Measurements from ENCODE around the gene THAP8.

The THAP8 gene

GRCh38 chr19:36025541-36025940, 28.5 kb downstream of the THAP8 start:
- Mint-ChIP-seq H3K27ac (no peak overlapping the region), H3K4me3 (no peak overlapping the region), H3K36me3 (peaks cover 47% of the 10 kb centered on the region), H3K4me1 (no peaks in the 10 kb centered on the region), H3K9me3 (no peaks in the 10 kb centered on the region)
- DNase-seq (ENCODE audit: low spot score in 2 of 2) (no peak), ATAC-seq (no peak)

- Mint-ChIP-seq H3K27ac (peak overlapping the region; percentile 63), H3K9me3 (no peaks in the 10 kb centered on the region), H3K4me1 (no peaks in the 10 kb centered on the region), H3K4me3 (no peak overlapping the region), H3K36me3 (peaks cover 31% of the 10 kb centered on the region)
- DNase-seq (ENCODE audit: low spot score in 2 of 2) (no peak), ATAC-seq (no peak)
These were observed 30.7 kb downstream of the THAP8 start for GRCh38 chr19:36023432-36023831.

- H3K4me1 Mint-ChIP-seq, result peaks cover 18% of the 10 kb centered on the region
- H3K4me3 Mint-ChIP-seq, result no peak overlapping the region
- DNase-seq (ENCODE audit: low spot score in 2 of 2) (no peak), ATAC-seq (no peak)
- no peaks in the 10 kb centered on the region for H3K9me3 Mint-ChIP-seq
- H3K36me3 Mint-ChIP-seq, result peaks cover 46% of the 10 kb centered on the region
- no peak overlapping the region for H3K27ac Mint-ChIP-seq
These were observed 34.9 kb downstream of the THAP8 start for GRCh38 chr19:36019061-36019670.

- Mint-ChIP-seq H3K4me1 (peaks cover 46% of the 10 kb centered on the region), H3K9me3 (no peaks in the 10 kb centered on the region), H3K27ac (peak within 1 kb of the TSS; percentile 99), H3K4me3 (peak within 1 kb of the TSS; percentile 99), H3K36me3 (peaks cover 30% of the 10 kb centered on the region)
- DNase-seq (ENCODE audit: low spot score in 2 of 2) (peak; percentile 95 to 99), ATAC-seq (peak; percentile 96)
These were observed 39.8 kb downstream of the THAP8 start, which contains the start of gene ALKBH6 for GRCh38 chr19:36014012-36014924. ALKBH6 (minus strand) TSS chr19:36014213; CDS start chr19:36013397, 816 bp downstream.

GRCh38 chr19:36013280-36014011, 40.6 kb downstream of the THAP8 start:
- ATAC-seq, result no peak
- Mint-ChIP-seq H3K36me3 (peaks cover 29% of the 10 kb centered on the region), H3K4me1 (peaks cover 53% of the 10 kb centered on the region), H3K9me3 (no peaks in the 10 kb centered on the region), H3K4me3 (peak overlapping the region; percentile 99), H3K27ac (peak overlapping the region; percentile 99)
- DNase-seq (ENCODE audit: low spot score in 2 of 2), result no peak

GRCh38 chr19:36010402-36010801, 43.7 kb downstream of the THAP8 start:
- Mint-ChIP-seq H3K4me3 (no peak overlapping the region), H3K9me3 (no peaks in the 10 kb centered on the region), H3K4me1 (peaks cover 51% of the 10 kb centered on the region), H3K27ac (no peak overlapping the region), H3K36me3 (peaks cover 21% of the 10 kb centered on the region)
- DNase-seq (ENCODE audit: low spot score in 2 of 2) (no peak), ATAC-seq (no peak)

- H3K9me3 Mint-ChIP-seq, result no peaks in the 10 kb centered on the region
- peak overlapping the region; percentile 47 for H3K4me3 Mint-ChIP-seq
- peaks cover 45% of the 10 kb centered on the region for H3K4me1 Mint-ChIP-seq
- ATAC-seq (no peak), DNase-seq (ENCODE audit: low spot score in 2 of 2) (no peak)
- no peak overlapping the region for H3K27ac Mint-ChIP-seq
- H3K36me3 Mint-ChIP-seq, result peaks cover 24% of the 10 kb centered on the region
These were observed 44.3 kb downstream of the THAP8 start for GRCh38 chr19:36009633-36010379.

GRCh38 chr19:36009220-36009619, 44.9 kb downstream of the THAP8 start:
- peak overlapping the region; percentile 47 for H3K4me3 Mint-ChIP-seq
- no peaks in the 10 kb centered on the region for H3K9me3 Mint-ChIP-seq
- DNase-seq (ENCODE audit: low spot score in 2 of 2) (peak; percentile 41 to 68), ATAC-seq (peak; percentile 36)
- H3K36me3 Mint-ChIP-seq, result peaks cover 18% of the 10 kb centered on the region
- H3K4me1 Mint-ChIP-seq, result peaks cover 42% of the 10 kb centered on the region
- no peak overlapping the region for H3K27ac Mint-ChIP-seq

- Mint-ChIP-seq H3K27ac (no peak within 1 kb of the TSS), H3K36me3 (peaks cover 13% of the 10 kb centered on the region), H3K4me3 (peak within 1 kb of the TSS; percentile 47), H3K4me1 (peaks cover 37% of the 10 kb centered on the region), H3K9me3 (no peaks in the 10 kb centered on the region)
- DNase-seq (ENCODE audit: low spot score in 2 of 2), result no peak
- ATAC-seq, result no peak
These were observed 45.6 kb downstream of the THAP8 start, which contains the start of gene SYNE4 for GRCh38 chr19:36008336-36008978. SYNE4 (minus strand) TSS chr19:36008813; CDS start chr19:36008681, 132 bp downstream.

GRCh38 chr19:36006955-36007354, 47.1 kb downstream of the THAP8 start:
- no peak for DNase-seq (ENCODE audit: low spot score in 2 of 2)
- Mint-ChIP-seq H3K4me3 (no peak overlapping the region), H3K9me3 (no peaks in the 10 kb centered on the region)

GRCh38 chr19:36003284-36003683, 50.8 kb downstream of the THAP8 start:
- Mint-ChIP-seq H3K4me1 (peaks cover 19% of the 10 kb centered on the region), H3K4me3 (no peak overlapping the region), H3K9me3 (no peaks in the 10 kb centered on the region), H3K36me3 (peaks cover 24% of the 10 kb centered on the region), H3K27ac (no peak overlapping the region)
- DNase-seq (ENCODE audit: low spot score in 2 of 2) (no peak), ATAC-seq (no peak)

More at GRCh38 chr19:36006955-36007354, 47.1 kb downstream of the THAP8 start:
- Mint-ChIP-seq H3K4me1 (peaks cover 28% of the 10 kb centered on the region), H3K36me3 (peaks cover 19% of the 10 kb centered on the region), H3K27ac (no peak overlapping the region)
- no peak for ATAC-seq

GRCh38 chr19:36001605-36002004, 52.5 kb downstream of the THAP8 start:
- Mint-ChIP-seq H3K9me3 (no peaks in the 10 kb centered on the region), H3K4me3 (no peak overlapping the region), H3K4me1 (peaks cover 31% of the 10 kb centered on the region), H3K27ac (no peak overlapping the region), H3K36me3 (peaks cover 38% of the 10 kb centered on the region)
- ATAC-seq (no peak), DNase-seq (ENCODE audit: low spot score in 2 of 2) (no peak)

- H3K4me3 Mint-ChIP-seq, result peak overlapping the region; percentile 87
- no peak for ATAC-seq
- DNase-seq (ENCODE audit: low spot score in 2 of 2), result no peak
- H3K27ac Mint-ChIP-seq, result peak overlapping the region; percentile 85
- H3K4me1 Mint-ChIP-seq, result peaks cover 42% of the 10 kb centered on the region
- no peaks in the 10 kb centered on the region for H3K9me3 Mint-ChIP-seq
- H3K36me3 Mint-ChIP-seq, result peaks cover 36% of the 10 kb centered on the region
These were observed 57.3 kb downstream of the THAP8 start for GRCh38 chr19:35996777-35997176.
